Endothelial cell of hepatic sinusoid (primary cell): ENCODE measurements around the gene SLC22A25.
"Not testable (repeated sequence)": the region's sequence is repeated elsewhere in the genome, so short reads cannot be mapped to it uniquely, and the experiment has no call there.

Experiments
- in situ Hi-C: cut with HindIII; loops from 2 replicates; pipeline ENCODE4 v1.10.0; 2017; ENCODE audit warnings: low sequenced_read_pairs

Gene SLC22A25

GRCh38 chr11:63243533-63243932 lies at the start of gene SLC22A25:
Gene SLC22A25, minus strand, starts transcription at chr11:63243599. Its CDS starts 13,947 bp downstream, at chr11:63229652.
- in situ Hi-C loops, result no loop called here

- in situ Hi-C loops, result no loop called here
These were observed 46.9 kb upstream of the SLC22A25 start for GRCh38 chr11:63290285-63290684.

GRCh38 chr11:63289658-63290057 lies 46.3 kb upstream of the SLC22A25 start:
- in situ Hi-C loops, result no loop called here

- in situ Hi-C loops, result no loop called here
These were observed 39.2 kb upstream of the SLC22A25 start for GRCh38 chr11:63282579-63282978.

- in situ Hi-C loops, result no loop called here
These were observed 37.5 kb upstream of the SLC22A25 start for GRCh38 chr11:63280920-63281319.

- in situ Hi-C loops, result no loop called here
These were observed 34.0 kb upstream of the SLC22A25 start for GRCh38 chr11:63277345-63277943.

- in situ Hi-C loops, result no loop called here
These were observed 31.4 kb upstream of the SLC22A25 start for GRCh38 chr11:63274776-63275175.

GRCh38 chr11:63273685-63274084 lies 30.3 kb upstream of the SLC22A25 start:
- in situ Hi-C loops, result no loop called here

- in situ Hi-C loops, result no loop called here
These were observed 19.1 kb upstream of the SLC22A25 start for GRCh38 chr11:63262547-63262946.

GRCh38 chr11:63251312-63251711 lies 7.9 kb upstream of the SLC22A25 start:
- in situ Hi-C loops, result no loop called here

- in situ Hi-C loops, result no loop called here
These were observed 7.0 kb upstream of the SLC22A25 start for GRCh38 chr11:63250162-63251050.

- in situ Hi-C loops, result no loop called here
These were observed 5.6 kb upstream of the SLC22A25 start for GRCh38 chr11:63248966-63249365.

- in situ Hi-C loops, result not testable (repeated sequence)
These were observed 4.0 kb upstream of the SLC22A25 start for GRCh38 chr11:63247237-63248002.

GRCh38 chr11:63246045-63246444 lies 2.6 kb upstream of the SLC22A25 start:
- in situ Hi-C loops, result no loop called here

GRCh38 chr11:63244862-63245261 lies 1.5 kb upstream of the SLC22A25 start:
- in situ Hi-C loops, result no loop called here

- in situ Hi-C loops, result no loop called here
These were observed 1.2 kb downstream of the SLC22A25 start for GRCh38 chr11:63242089-63242781.

- in situ Hi-C loops, result no loop called here
These were observed 2.5 kb downstream of the SLC22A25 start for GRCh38 chr11:63240791-63241379.

- in situ Hi-C loops, result no loop called here
These were observed 3.3 kb downstream of the SLC22A25 start for GRCh38 chr11:63240098-63240497.

GRCh38 chr11:63239254-63239653 lies 4.1 kb downstream of the SLC22A25 start:
- in situ Hi-C loops, result no loop called here

- in situ Hi-C loops, result no loop called here
These were observed 6.0 kb downstream of the SLC22A25 start for GRCh38 chr11:63237413-63237812.
